Measurements from ENCODE around the gene PAX7.

GRCh38 chr1:18783705-18784481 is 153.2 kb downstream of the PAX7 start:
- no peak for TF ChIP-seq POLR2AphosphoS5 (IDR thresholded peaks at IDR 0.05)
- no peak for TF ChIP-seq CTCF (IDR thresholded peaks at IDR 0.05)
- TF ChIP-seq POLR2A (IDR thresholded peaks at IDR 0.05) = no peak

Data from sigmoid colon (tissue), 4 donors.